ENCODE measurements around the gene MECP2. TPM values are rescaled to one million over a fixed set of nuclear protein-coding genes. Genes with fewer than 3 reads are reported as not detected.

MECP2 gene
- polyA plus RNA-seq, 1 experiment, result 11.9 TPM

DNA sequence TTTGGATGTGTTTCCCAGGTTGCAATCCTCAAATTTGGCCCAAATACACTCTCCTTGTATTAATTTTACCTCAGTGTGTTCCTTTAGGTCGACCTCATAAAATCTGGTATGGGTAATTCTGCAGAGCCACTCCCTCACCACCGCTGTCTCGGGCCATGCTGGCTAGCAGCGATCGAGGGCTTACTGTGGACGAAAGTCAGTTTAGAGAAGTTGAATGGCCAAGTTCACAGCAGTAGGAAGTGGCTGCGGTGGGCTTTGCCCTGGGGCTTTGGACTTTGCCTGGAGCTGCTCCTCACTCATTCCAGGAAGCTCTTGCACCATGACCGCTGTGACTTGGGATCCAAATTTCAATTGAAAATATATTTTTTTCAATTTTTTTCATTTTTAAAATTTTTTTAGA lies 105.3 kb downstream of the MECP2 start:
- Histone ChIP-seq H3K27me3 (ENCODE audit: control insufficient read depth, insufficient read depth, low read length) (no peaks in the 10 kb centered on the region), H3K36me3 (ENCODE audit: control insufficient read depth, insufficient read depth, low read length) (no peaks in the 10 kb centered on the region), H3K4me3 (ENCODE audit: low read depth, low read length) (no peak overlapping the region)
- no peak for DNase-seq (ENCODE audit: low read depth)
- ChIA-PET CTCF (no interaction called here), POLR2A (interaction anchor here (0.7 kb wide), 1 partner anchor 49 kb away, joined by 17 read pairs; no protein-coding TSS in a partner anchor)
- TF ChIP-seq, protein P1, sequence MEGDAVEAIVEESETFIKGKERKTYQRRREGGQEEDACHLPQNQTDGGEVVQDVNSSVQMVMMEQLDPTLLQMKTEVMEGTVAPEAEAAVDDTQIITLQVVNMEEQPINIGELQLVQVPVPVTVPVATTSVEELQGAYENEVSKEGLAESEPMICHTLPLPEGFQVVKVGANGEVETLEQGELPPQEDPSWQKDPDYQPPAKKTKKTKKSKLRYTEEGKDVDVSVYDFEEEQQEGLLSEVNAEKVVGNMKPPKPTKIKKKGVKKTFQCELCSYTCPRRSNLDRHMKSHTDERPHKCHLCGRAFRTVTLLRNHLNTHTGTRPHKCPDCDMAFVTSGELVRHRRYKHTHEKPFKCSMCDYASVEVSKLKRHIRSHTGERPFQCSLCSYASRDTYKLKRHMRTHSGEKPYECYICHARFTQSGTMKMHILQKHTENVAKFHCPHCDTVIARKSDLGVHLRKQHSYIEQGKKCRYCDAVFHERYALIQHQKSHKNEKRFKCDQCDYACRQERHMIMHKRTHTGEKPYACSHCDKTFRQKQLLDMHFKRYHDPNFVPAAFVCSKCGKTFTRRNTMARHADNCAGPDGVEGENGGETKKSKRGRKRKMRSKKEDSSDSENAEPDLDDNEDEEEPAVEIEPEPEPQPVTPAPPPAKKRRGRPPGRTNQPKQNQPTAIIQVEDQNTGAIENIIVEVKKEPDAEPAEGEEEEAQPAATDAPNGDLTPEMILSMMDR (IDR thresholded peaks at IDR 0.05; ENCODE audit: insufficient read depth, low read depth, low read length), result no peak

DNA sequence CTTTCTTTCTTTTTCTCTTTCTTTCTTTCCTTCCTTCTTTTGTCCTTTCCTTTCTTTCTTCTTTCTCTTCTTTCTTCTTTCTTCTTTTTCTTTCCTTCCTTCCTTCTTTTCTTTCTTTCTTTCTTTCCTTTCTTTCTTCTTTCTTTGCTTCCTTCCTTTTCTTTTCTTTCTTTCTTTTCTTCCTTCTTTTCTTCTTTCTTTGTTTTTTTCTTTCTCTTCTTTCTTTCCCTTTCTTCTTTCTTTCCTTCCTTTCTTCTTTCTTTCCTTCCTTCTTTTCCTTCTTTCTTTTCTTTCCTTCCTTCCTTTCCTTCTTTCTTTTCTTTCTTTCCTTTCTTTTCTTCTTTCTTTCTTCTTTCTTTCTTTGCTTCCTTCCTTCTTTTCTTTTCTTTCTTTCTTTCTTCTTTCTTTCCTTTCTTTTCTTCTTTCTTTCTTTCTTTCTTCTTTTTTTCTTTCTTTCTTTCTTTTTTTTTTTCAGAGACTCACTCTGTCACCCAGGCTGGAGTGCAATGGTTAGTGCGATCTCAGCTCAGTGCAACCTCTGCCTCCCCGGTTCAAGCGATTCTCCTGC lies 106.4 kb downstream of the MECP2 start:
- Histone ChIP-seq H3K4me3 (ENCODE audit: low read depth, low read length) (no peak overlapping the region), H3K27me3 (ENCODE audit: control insufficient read depth, insufficient read depth, low read length) (no peaks in the 10 kb centered on the region), H3K36me3 (ENCODE audit: control insufficient read depth, insufficient read depth, low read length) (no peaks in the 10 kb centered on the region)
- CTCF ChIA-PET, result interaction anchor here (1.6 kb wide), 1 partner anchor 23 kb away, joined by 3 read pairs; no protein-coding TSS in a partner anchor
- TF ChIP-seq, protein P1 (IDR thresholded peaks at IDR 0.05; ENCODE audit: insufficient read depth, low read depth, low read length), result no peak
- POLR2A ChIA-PET, result no interaction called here
- no peak for DNase-seq (ENCODE audit: low read depth)

DNA sequence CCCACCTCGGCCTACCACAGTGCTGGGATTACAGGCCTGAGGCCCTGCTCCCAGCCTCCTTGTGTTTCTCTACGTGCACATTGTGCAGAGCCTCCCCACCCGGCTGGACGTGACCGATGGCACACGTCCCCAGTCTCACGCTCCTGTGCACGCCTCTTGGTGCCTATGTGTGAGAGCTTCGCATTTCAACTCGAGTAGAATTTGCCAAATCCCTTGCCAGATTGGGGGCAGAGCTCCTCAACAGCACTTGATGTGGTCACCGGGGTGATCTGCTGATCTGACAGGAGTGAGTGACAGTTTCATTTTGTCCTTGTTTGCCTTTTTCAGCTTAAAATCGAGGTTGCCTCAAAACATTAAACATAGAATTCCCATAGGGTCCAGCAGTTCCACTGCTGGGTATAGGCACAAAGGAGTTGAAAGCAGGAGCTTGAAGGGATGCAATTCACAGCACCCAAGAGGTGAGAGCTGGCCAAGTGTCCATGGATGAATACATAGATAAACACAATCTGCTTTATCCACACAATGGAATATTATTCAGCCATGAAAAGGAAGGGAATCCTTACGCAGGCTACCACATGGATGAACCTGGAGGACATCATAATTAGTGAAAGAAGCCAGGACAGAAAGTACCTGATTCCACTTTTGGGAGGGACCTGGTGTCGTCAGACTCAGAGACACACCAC lies 107.4 kb downstream of the MECP2 start:
- Histone ChIP-seq H3K36me3 (ENCODE audit: control insufficient read depth, insufficient read depth, low read length) (no peaks in the 10 kb centered on the region), H3K4me3 (ENCODE audit: low read depth, low read length) (no peak overlapping the region), H3K27me3 (ENCODE audit: control insufficient read depth, insufficient read depth, low read length) (no peaks in the 10 kb centered on the region)
- ChIA-PET CTCF (interaction anchor here (1.6 kb wide), 1 partner anchor 24 kb away, joined by 3 read pairs; no protein-coding TSS in a partner anchor), POLR2A (no interaction called here)
- TF ChIP-seq, protein P1 (IDR thresholded peaks at IDR 0.05; ENCODE audit: insufficient read depth, low read depth, low read length), result no peak
- no peak for DNase-seq (ENCODE audit: low read depth)

DNA sequence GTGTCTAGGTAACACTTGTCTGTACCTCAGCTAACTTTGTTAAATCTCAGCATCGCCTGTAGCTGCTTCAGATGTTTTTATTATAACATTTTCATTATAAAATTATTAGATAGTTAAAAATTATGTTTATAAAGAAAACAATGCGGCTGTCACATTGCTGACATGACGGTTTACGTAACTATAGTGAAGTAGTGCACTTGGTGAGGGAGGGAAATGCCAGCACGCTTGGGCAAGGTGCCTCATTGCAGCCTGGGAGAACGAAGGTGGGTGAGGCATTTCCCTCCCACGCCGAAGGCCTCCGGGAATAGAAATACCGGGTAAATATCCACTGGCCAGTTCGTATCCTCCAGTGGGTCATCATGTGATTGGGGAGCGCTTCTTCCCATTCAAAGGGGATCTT lies 109.0 kb downstream of the MECP2 start:
- TF ChIP-seq, protein P1 (IDR thresholded peaks at IDR 0.05; ENCODE audit: insufficient read depth, low read depth, low read length), result no peak
- DNase-seq (ENCODE audit: low read depth), result no peak
- ChIA-PET CTCF (no interaction called here), POLR2A (no interaction called here)
- H3K4me3 ChIP-seq (ENCODE audit: low read depth, low read length), result no peak overlapping the region
- no peaks in the 10 kb centered on the region for H3K36me3 ChIP-seq (ENCODE audit: control insufficient read depth, insufficient read depth, low read length)
- no peaks in the 10 kb centered on the region for H3K27me3 ChIP-seq (ENCODE audit: control insufficient read depth, insufficient read depth, low read length)

DNA sequence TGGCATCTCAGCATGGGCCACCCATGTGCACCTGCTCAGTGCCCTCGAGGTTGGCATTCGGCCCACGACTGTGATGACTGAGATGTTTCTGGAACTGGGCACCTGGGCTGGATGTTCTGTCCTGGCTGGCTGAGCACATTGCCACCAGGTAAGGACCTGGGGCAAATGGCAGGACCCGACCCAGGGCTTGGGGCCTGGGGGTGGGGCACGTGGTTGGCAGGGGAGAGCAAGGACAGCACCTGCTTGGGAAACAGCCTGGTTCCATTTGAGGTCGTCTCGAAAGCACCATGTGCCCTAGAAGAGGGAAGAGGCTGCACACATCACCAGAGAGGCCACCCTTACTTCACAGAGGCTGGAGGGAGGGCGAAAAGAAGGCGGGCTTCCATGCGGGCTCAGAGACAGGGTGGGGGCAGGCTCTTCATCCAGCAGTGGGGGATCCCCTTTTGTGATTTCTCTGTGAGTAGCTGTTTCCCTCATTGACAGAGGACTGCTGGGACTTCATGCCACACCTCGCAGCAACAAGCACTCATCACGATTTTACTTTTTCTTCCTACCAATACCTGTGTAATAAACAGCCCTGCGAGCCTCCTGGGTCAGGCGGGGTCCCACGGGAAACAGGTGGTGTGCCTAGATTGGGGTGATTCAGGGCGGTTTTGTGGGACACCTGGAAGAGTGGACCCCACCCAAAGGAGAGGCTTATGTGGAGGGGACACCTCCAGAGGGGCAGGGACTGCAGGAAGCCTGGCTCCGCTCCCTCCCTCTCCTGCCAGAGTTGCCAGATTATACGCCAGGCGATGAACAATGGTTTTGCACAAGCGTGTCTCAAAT lies 113.0 kb downstream of the MECP2 start:
- DNase-seq (ENCODE audit: low read depth), result no peak
- POLR2A ChIA-PET, result no interaction called here
- Histone ChIP-seq H3K36me3 (ENCODE audit: control insufficient read depth, insufficient read depth, low read length) (no peaks in the 10 kb centered on the region), H3K27me3 (ENCODE audit: control insufficient read depth, insufficient read depth, low read length) (no peaks in the 10 kb centered on the region), H3K4me3 (ENCODE audit: low read depth, low read length) (no peak overlapping the region)
- CTCF ChIA-PET, result interaction anchor here (0.9 kb wide), 1 partner anchor 29 kb away, joined by 5 read pairs; no protein-coding TSS in a partner anchor
- TF ChIP-seq, protein P1 (IDR thresholded peaks at IDR 0.05; ENCODE audit: insufficient read depth, low read depth, low read length), result no peak

Data from BJ (cell line).